ENCODE data around the gene ISG15. TPM values are rescaled to one million over a fixed set of nuclear protein-coding genes. Genes with fewer than 3 reads are reported as not detected.
"Not testable (repeated sequence)": the region's sequence is repeated elsewhere in the genome, so short reads cannot be mapped to it uniquely, and the experiment has no call there.

Gene ISG15
- total RNA-seq, 1 donor from 2014 or later = 12.1 TPM

DNA sequence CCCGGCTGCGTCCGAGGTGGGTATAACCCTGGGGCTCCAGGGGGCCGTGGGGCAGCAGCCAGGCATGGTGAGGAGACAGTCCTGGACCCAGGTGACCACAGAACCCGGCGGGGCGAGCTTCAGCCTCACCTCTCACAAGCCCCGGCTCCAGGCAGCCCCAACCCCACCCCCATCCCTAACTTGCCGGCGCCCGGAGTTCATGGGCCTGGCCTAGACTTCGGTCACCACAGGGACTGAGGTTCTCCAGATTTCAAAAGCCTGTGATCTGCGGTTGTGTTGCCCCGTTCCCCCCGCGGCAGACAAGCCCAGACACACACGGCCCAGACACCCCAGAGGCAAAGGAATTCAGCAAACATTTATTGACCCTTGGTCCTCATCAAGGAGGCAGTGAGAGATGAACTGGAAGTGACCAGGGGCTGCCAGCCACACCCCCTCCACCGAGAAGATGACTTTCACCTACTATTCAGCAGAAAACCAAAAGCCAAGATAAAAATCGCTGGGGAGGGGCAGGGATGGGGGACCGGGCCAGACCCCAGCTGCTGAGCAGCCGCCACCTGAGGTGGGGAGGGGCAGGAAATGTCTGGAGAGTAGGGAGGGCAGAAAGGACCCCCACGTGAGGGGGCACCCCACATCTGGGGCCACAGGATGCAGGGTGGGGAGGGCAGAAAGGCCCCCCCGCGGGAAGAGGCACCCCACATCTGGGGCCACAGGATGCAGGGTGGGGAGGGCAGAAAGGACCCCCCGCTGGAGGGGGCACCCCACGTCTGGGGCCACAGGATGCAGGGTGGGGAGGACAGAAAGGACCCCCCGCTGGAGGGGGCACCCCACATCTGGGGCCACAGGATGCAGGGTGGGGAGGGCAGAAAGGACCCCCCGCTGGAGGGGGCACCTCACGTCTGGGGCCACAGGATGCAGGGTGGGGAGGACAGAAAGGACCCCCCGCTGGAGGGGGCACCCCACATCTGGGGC lies 17.3 kb upstream of the ISG15 start:
- no peak for ATAC-seq

GRCh38 chr1:996851-997712 lies 16.2 kb upstream of the ISG15 start:
- no peak for ATAC-seq

- ATAC-seq = no peak
These were observed 15.6 kb upstream of the ISG15 start for GRCh38 chr1:997713-997992.

DNA sequence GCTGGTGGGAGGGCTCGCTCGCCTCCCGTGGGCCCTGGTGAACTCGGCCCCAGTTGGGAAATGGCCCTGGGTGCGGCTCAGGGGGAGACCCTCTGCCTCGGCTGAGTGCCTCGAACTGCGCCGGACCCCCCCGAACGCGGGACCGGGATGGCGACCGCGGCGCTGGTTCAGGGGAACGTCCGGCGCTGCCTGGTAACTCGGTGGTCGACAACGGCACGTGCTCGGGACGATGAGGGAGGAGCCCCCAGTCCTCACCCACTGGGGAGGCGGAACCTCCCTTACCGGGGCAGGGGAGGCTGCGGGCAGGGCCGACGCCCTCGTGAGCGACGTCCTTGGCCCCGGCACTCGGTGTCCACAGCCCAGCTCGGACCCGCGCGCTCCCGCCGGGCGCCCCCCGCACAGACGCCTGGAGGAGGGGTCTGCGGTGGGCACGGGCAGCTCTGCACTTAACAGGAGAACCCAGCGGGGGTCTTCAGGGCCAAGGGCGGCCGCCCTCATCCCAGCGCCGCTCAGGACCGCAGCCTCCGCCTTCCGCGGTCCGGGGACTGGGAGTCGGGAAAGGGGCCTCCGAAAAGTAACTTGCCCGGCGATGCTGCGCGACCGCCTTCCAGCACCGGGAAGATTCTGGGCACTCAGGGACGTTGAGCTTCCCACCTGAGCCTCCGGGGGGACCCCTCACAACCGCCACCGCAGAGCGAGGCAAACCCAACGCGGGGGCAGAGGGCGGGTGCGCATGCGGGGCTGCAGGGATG lies 15.1 kb upstream of the ISG15 start:
- ATAC-seq = no peak

- ATAC-seq = no peak
These were observed 14.6 kb upstream of the ISG15 start for GRCh38 chr1:998745-998994.

- no peak for ATAC-seq
These were observed 14.1 kb upstream of the ISG15 start for GRCh38 chr1:998995-999724.

DNA sequence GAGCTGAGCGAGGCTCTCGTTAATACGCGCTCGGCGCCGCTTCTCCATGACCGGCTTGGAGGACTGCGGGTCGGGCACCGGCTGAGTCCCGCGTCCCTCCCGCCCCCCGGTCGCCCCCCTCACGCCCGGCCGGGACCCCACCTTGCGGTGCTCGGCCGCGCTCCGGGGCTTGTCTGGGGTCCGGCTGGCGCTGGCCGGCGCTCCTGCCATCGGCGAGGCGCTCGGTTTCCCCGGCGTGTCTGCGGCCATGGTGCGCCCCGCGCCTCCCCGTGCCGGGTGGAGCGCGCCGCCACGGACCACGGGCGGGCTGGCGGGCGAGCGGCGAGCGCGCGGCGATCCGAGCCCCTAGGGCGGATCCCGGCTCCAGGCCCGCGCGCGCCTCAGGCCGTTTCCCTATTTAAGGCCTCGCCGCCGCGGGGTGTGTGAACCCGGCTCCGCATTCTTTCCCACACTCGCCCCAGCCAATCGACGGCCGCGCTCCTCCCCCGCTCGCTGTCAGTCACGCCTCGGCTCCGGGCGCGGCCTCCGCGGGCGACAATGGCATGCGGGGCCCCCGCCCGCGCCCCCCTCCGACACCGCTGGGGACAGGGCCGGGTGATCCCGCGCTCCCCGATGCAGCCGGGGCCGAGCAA lies 13.5 kb upstream of the ISG15 start, which contains the start of gene HES4:
HES4 (minus strand) TSS at position 373 of the 632 bp plus-strand sequence; CDS start at position 249, 124 bp downstream.
- peak; percentile 72 for ATAC-seq

DNA sequence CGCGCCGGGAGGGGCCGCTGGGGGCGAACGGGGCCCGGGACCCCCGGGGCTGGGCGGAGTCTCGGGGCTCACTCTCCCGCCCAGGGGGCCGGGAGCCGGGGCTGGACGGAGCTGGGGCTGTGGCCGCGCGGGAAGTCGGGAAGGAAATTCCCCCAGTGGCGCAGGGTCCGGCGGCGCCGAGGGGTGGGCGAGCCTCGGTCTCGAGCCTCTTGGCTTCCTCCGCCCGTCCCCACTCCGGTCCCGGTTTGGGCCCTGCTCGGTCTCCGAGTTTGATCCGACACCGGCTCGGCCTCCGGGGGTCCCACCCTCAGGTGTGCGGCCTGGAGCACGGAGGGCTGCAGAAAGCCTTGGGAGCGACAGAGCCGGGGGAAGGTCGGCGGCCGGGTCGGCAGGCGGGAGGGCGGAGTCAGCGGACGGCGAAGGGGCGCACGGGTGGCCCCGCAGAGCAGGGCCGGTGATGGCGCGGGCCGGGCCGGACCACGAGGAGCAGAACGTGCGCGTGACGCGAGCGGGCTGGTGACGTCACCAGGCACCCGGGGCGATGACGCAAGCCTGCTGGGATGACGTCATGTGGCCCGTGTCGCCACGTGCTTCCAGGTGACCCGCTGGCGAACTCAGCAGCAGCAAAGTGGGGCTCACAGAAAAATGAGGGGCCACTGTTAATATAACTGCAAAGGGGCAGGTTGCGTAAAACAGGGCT lies 12.8 kb upstream of the ISG15 start:
- peak; percentile 50 for ATAC-seq

GRCh38 chr1:1001057-1001783 lies 12.1 kb upstream of the ISG15 start:
- ATAC-seq = no peak

DNA sequence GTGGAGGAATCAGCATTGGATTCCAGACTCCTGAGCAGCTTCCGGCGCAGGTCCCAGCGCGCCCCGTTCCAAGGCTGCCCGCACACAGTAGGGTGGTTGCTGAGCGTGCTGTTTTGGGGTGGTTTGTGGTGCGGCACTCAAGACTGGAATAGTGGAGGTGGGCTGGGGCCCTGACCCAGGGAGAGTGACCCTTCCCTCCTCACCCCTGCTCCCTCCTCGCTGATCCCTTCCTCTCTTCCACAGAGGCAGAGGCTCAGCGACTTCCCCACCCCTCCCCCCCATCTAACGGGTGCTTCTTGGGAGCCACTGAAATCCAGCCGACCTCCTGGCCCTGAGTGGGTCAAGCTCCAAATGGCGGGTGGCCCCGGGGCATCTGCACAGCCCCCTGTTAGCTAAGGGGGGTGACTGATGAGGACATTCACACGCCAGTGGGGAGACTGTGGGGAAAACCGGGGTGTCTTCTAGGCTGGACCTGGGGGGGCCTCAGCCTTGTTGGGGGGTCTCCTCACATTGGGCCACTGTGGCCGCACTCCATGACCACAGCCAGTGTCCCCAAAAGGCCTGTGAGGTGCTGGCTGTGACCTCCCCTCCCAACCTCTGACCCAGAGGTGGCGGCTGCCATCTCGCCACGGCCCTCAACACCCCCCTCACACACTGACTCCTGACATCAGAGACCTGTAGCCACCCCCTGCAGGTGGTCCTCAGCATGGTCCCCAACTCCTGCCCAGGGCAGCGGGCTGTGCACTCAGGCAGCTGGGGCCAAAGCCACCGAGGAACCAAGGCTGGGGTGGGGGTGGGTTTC lies 9.5 kb upstream of the ISG15 start:
- no peak for ATAC-seq

DNA sequence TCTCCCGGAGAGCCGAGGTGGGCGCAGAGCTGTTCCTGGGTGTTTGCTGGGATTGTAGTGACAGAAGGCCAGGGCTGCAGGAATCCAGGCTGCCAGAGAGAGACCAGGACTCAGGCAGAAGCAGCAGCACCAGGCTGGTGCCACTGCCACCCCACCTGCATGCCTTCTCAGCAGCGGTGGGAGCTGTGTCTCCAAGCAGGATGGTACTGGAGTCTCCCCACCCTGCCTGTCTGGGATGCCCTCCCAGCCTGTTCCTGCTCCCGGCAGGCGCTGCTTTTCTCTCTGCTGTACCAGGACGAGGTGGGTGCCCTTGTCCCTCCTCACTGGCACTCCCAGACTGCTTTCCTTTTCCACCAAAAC lies 8.9 kb upstream of the ISG15 start:
- ATAC-seq = no peak

DNA sequence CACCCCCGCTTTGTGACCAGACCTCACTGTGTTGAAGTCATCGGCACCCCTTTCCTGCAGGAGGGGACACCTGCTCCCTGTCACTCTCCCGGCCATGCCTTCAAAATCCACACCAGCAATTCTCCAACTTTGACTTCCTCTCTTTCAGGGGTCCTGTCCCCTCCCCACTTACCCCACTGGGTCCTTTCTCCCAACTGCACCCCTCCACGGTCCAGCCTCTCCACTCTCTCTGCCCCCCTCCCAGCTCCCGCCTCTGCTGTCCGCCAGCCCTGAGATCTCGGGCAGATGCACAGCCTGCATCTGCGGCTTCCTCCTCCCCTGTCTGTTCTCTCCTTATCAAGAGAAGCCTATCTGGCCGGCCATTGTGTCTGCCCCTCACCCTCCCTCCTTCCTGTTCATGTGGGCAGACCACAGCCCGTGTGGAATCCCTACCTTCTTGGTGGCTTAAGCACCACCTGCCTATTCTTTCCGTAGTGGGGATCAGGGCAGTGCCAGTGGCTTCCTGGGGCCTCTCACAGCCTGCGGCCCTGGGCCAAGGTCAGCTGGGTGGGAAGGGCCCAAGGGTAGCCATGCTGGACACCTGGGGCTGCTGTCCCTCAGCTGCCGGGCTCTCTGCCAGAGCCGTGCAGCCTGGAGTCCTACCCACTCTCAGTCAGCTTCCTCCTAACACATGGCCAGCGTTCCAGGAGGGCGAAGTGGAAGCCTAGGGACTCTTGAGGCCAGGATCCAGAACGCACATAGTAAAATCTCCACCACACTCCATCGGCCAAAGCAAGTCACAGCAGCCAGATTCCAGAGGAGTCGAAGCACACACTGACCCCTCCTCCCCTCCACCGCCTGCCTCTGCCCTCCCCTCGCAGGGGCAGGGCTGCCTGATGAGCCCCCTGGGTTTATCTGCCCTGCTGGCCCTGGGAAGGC lies 8.3 kb upstream of the ISG15 start:
- ATAC-seq = no peak

GRCh38 chr1:1005774-1006304 lies 7.5 kb upstream of the ISG15 start:
- no peak for ATAC-seq

DNA sequence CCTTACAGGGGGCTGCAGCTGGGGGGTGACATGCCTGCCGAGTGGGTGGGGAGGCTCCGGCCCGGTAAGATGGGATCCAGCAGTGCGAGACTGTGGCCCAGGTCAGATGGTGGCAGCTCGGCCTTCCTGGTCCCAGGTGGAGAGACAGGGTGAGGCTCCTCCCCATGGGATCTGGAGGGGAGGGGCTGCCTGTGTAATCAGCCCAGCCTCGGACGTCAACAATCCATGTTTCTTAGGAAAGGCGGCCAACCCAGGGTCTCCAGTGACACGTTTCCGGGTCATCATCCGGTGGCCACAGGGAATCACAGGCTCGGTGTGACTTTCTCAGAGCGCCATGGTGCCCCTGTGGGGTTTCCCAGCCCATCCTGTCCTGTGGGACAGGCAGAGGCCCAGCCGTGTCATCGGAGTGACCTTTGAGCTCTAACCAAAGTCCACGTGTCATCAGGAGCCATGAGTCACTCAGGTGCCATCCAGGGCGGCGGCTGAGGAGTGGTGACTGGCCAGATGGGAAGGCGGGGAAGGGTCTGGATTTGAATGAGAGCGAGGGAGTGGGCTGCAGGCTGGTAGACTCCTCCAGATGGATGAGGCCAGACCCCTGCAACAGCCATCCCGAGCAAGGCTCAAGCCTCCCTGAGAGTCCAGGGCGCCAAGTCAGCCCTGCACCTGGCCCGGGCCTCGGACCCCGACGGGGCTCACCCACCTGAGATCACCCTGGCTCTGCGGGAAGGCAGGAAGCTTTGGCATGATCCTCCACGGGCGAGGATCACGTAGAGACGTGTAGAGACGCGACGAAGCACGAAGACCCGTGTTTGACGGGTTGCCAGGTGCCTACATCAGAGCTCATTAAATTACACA lies 6.8 kb upstream of the ISG15 start:
- ATAC-seq = peak; percentile 74

DNA sequence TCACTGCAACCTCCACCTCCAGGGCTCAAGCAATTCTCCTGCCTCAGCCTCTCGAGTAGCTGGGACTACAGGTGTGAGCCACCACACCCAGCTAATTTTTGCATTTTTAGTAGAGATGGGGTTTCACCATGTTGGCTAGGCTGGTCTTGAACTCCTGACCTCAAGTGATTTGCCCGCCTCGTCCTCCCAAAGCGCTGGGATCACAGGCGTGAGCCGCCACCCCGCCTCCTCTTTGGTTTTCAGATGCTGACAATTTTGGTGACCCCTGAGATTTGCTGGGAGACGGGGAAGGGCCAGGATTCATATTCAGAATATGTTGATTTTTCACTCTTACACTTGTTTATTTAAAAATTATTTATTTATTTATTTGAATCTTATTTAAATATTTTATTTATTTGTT lies 3.2 kb upstream of the ISG15 start:
- ATAC-seq = not testable (repeated sequence)

DNA sequence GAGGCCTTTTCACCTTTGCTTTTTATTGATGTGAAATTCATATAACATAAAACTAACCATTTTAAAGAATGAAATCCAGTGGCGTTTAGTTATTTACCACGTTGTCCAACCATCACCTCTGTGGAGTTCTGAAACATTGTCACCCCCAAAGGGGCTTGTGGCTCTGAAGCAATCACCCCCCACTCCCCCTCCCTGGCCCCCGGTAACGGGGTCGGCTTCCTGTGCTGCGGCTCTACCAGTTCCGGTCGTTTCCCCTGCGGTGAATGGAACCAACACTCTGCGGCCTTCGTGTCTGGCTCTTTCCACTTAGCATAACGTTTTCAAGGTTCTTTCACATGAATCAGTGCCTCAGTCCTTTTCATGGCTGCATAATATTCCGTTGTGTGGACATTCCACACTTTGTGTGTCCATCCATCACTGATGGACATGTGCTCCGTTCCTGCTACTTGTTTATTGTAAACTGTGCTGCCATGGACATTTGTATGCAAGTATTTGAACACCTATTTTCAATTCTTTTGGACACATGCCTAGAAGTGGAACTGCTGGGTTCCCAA lies 1.8 kb upstream of the ISG15 start:
- no peak for ATAC-seq

DNA sequence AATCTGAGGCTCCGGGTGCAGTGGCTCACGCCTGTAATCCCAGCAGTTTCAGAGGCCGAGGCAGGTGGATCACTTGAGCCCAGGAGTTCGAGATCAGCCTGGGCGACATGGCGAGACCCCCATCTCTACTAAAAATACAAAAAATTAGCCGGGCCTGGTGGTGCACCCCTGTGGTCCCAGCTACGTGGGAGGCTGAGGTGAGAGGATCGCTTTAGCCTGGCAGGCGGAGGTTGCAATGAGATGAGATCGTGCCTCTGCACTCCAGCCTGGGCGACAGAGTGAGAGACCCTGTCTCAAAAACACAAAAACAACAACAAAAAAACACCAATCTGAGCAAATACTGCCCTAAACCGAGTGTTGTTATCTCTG lies 577 bp upstream of the ISG15 start:
- not testable (repeated sequence) for ATAC-seq

Measured in esophagus mucosa (tissue), 1 donor.